ENCODE measurements around the gene HOXB6.

HOXB6 gene

DNA sequence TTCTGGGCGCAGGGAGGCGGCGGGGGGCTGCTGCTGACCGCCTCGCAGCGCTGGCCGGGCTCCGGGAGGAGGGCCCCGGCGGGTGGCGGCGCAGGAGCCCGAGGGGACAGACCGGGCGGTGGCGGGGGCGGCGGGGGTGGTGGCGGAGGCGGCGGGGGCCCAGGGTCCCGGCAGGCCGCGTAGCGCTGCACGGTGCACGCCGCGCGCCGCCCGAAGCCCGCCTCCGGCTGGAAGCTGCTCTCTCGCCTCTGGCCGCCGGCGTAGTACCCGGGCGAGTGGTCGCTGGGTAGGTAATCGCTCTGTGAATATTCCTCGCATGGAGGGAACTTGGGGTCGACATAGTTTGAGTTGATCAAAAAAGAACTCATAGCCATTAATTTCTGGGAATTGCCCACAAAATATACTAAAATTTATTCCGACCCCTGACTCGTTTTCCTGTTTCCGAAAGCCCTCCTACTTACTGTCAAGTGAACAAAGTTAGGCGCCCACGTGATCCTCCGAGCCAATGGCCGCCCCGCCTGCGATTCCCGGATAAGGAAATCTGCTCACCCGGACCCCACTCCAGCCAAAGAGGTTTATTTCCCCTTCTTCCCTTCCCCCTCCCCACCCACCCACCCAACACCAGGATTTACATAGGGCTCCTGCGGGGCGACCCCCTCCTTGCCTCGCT, 26.7 kb downstream of the HOXB6 start, which contains the start of gene HOXB4:
TSS of gene HOXB4 (minus strand) at position 405 of the 670 bp plus-strand sequence. CDS start at position 374, 31 bp downstream.
- no peak for DNase-seq

DNA sequence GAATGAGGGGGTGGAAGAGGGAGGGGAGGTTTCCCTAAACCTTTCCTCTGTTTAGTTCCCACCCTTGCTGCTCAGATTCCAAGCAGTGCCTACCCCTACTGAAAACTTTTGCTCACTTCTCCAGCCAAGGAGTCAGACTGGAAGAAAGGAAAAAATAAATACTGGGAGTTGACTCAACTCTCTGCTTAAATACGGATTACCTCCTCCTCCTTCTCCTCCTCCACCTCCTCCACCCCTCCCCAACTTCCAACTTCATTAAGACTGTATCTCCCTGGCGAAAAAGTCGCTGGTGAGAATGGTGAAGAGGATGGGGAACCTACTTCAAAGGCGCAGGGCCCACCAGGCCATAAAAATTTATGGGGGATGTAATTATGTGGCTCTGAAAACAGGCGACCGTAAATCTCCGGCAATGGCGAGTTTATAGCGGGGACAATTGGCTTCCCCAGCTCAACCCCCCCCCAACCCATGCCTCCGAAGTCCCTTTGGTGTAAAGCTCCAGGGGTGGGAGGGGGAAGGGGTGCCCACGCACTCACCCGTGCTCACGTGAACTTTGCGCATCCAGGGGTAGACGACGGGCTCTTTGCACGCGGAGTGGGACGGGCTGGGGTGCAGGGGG, 27.3 kb downstream of the HOXB6 start:
- no peak for DNase-seq

DNA sequence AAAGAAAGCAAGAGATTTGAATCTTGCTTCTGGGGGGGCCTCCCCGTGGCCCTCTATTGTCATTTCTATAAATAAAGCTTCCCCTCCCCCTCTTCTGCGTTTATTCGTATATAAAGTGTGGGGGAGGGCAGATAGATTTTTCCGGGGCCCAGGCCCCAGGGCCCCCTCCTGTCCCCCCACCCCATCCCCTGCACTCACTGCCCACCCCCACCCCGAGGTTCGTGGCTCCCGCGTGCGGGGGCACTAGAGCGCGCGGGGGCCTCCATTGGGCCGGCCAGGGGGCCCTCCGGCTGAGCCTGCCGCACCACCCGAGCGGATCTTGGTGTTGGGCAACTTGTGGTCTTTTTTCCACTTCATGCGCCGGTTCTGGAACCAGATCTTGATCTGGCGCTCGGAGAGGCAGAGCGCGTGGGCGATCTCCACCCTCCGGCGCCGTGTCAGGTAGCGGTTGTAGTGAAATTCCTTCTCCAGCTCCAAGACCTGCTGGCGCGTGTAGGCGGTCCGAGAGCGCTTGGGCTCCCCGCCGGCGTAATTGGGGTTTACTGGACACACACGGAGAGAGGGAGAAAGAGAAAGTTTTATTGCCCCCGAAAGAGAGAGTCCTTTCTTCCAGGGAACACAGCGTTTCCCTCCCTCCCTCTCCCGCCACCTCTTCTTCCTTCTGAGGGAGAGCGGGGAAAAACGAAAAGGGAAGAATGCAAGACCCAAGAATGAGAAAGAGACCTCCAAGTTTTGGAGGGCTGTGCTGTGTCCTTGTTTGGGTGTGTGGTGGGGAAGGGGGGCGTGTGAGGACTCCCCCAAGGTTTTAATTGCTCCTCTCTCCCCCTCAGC, 28.1 kb downstream of the HOXB6 start:
- no peak for DNase-seq

DNA sequence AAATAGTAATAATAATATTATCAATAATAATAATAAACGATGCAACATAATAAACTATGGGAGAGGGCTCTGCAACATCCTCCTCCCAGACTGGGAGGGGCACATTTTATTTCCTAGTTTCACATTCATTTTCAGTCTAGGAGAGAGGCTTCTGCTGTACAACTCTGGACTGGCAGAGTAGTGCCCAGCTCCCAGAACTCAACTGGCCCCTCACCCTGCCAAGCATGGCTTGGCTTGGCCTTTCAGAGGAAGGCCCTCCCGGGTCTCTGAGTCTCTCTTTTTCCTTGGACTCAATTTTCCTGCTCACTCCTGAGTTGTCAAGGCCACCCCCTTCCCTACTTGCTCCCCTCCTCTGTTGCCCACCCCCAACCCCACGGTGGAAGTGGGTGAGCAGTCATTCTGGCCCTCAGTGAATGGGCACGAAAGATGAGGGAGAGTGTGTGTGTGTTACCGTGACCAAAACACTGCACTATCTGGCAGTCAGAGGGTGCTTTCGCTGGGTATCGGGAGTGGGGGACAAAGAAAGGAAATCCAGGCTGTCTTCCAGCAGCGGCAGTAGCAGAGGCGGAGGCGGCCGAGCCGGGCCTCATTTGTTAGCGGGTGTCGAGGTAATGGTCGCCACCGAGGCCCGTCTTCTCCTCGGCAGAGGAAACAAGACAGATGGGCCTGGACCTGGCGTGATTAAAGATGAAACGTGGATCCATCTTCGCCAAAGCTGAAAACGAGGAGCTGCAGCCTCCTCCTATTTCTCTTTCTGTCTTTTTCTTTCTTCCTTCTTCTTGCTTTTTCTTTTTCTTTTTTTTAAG, 28.9 kb downstream of the HOXB6 start:
- DNase-seq = no peak

DNA sequence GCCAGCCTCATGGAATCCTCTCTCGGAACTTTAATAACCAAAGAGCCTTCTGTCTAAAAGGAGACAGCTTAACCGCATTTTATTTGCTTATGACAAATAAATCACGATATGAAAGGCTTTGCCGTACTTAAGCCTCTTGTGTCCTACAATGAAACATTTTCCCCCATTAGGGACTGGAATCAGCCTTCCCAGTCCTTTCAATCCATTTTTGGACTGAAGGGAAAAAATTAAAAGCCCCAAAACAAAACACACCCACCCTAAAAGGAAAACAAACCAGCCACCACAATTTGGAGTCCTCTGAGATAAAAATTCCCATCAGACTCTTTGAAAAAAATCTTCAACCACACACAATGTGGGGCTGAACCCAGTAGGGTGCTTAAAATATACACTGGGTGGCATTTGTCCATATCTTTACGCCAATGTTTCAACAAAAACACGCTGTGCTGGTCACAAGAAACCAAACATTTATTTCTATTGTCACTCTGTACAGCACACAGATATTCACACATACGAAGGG, 29.7 kb downstream of the HOXB6 start:
- peak in 1 of 2 experiments; percentile 83 for DNase-seq

DNA sequence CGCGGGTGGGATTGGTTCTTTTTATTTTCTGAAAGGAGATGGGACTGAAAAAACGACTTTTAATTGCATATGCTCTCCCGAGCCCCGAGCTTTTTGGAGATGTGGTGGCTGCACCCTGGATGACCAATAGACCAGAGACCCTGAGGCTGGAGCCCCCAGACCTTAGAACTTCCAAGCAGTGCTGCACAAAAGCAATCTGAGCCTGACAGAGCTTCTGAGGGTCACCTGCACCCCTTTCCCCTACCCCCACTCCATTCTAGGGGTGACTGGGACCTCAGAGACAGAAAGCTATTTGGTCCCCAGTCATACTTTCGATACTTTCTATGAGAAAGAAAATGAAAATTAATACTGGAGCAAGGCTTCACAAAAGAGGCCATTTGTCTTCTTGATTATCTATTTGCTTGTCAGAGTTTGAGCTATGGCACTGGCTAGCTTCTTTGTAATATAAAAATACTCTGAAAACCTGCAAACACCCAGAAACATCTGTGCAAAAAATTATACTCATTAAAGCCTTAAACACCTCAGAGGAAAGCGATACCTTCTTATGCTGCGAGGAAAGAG, 30.2 kb downstream of the HOXB6 start:
- DNase-seq = no peak

DNA sequence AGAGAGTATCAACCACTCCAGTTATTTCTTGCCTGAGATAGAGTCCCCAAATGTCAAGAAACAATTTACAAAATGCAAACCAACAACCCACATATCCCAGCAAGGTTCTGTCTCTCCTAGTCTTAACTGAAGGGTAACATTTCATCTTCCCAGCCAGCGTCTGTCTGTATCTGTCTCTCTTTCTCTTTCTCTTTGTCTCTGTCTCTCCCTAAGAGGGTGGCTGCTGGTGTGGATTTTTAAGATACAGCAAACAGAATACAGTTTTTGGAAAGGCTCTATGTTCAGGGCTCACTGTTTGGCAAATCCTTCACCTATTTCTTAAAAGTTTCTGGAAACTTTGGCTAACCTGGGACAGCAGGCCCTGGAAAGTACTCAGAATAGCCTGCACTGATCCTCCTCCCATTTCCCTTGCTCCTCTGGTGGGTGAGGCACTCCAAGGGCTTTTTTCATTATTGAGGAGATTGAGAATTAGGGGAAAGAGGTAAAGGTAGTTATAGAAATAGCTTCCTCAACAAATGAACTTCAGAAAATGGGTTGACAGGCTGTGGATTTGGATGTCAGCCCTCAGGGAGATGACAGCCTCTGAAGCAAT, 32.9 kb downstream of the HOXB6 start:
- no peak for DNase-seq

DNA sequence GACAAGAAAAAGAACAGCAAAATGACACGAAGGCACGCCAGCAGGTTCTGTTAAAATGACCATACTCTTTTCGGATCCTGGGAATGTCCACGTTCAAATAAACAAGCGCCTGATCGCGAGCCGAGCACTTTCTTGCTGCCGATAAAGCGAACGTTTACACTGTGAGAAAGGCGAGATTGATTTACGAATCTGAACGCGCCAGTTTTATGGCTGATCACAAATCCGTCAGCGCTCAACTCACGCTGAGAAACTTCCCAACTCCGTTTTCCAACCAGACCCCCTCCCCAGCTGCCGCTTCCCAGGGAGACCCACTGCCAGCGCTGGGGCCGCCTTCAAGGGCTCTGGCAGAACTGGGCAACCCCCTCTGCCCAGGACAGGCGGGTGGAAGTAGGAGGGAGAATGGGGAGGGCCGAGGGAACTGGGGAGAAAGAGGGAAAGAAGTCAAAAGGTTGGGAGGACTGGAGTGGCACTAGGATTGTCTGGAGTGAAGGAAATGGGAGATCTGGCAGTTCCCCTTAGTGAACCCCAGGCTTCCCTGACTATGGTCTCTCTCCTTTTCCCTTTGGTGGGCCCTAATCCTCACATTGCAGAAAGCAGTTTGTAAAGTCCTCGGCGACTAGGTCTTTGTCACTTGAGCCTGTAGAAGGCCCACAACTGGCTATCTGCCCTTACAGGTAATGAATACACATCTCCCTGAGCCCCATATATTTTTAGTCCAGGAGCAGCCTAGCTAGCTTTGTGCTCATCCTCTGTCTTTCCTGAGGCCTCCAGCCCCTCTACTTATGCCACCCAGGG, 33.6 kb downstream of the HOXB6 start:
- DNase-seq = no peak

DNA sequence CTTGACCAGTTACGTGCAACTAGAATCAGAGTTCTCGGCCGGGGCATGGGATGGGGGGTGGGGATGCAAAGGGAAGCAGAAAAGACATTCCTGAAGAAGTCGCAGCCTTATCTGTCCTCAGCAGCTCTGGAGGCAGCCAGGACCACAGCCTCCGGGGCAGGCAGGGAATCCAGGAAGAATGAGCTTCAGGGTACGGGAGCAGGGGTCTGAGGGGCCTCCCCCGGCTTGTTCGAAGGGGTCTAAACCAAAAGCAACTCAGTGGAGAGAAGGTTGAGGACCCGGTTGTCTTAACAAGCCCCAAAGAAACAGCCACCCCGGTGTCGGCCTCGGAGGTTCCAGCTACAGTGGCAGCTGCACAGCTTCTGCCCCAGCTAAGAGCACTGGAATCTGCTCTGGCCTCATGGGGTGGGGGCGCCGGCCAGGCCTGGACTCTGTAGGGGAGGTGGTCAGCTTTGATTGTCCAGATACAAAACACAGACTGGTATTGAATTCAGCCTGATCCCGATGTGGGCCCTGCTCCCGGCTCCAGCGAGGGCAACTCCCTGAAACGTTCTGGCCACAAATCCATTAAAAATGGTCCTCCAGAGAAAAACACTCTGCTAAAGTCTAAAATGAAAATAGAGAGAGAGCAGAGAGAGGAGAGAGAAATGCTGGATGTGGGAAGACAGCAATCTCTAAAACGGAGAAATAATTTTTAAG, 34.3 kb downstream of the HOXB6 start:
- no peak for DNase-seq

DNA sequence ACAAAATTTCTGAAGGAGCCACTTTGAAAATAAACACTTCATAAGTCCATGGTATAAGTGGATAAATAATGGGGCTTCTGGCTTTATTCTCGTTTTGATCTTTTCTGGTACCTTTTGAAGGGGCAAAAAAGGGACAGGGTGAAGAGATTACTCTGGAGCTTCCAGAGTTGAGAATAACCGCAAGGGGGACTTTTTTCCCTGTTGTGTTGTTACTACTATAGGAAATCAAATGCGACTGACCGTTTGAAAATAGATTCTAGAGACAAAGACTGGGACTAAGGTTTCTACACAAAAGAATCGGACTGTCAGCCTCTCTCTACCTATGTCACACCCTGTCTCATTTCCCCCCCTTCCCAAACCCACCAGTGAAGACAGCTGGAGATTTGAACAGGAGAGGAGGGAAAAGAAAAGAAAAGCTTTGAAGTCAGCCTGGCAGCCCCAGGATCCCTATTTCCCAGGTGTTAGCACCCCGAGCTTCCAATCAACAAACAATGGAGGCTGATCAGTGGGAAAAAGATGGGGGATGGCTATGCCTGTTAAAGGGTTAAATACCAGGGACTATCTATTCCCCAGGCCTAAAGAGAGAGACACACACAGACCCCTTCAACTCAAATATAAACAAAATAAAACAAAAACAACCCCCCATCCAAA, 35.0 kb downstream of the HOXB6 start:
- no peak for DNase-seq

DNA sequence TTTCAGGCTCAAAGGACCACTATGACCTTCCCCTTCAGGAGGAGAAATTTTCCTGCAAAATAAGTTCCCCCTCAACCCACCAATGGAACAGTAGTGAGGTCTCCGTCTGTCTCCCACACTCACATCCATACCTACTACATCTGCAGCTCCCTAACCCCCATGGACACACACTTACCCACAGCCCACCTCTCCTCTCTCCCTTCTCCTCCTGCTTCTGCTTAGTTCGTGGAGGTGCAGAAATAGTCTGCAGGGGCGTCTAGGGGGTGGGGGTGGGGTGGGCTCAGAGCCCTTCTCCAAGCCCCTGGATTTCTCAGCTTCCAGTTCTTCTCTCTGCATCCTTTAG, 35.6 kb downstream of the HOXB6 start:
- DNase-seq = no peak

DNA sequence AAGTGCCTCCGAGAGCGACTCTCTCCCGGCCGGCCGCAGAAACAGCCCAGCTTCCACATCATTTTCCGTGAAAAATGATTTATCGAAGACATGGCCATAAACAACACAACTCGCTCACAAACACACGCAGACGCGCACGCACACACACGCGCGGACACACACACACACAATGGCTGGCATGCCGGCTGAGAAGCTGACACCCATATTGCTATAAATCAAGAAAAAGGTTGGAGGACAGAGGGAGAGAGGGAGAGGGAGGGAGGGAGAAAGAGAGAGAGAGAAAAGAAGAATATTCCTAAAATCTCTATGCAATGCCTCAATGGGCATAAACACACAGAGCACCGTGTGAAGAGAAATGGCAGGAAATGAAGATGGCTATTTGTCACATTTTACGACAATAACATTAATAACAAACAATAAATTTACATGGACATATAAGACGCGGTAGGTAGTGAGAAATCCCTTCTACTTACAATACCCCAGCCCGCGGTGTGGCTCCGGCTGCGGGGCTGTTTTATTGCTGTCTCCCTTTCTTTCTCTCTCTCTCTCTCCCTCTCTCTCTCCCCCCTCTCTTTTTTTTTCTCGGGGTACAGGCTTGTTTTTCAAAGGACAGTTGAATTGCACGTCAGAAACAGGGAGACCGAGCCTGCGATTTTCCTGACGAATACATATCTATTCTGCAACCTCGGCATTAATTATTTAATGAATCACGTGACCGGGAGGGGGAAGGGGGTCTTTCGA, 36.1 kb downstream of the HOXB6 start:
- no peak for DNase-seq

DNA sequence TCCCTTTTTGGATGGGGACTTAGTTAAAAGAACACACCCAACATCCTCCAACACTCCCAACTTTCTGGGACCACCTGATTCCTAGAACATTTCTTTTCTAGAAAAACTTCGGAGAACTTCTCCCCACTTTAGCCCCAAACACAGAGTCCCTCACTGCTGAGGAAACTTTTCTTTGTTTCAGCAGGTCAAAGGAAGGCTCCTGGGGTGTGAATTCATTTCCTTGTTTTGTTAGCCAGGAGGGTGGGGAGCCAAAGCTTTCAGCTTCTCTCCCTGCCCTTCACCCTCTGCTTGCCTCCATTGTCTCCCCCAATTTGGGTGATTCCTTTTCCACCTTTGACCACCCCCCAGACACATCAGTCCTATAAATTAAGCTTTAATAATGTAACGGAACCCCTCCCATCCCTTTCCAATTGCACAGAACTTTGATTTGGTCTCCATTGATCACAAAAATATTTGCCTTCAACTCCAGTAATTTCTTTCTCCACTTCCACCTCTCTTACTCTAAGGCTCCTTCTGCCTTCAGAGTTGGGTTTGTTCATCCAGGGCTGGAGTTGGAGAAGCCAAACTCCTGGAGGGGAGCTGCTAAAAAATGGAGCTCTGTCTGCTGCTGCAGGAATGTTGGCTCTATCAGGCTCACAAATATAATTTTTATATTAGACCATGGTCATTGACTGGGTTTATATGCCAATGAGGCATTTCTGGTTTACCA, 37.0 kb downstream of the HOXB6 start:
- DNase-seq = no peak

DNA sequence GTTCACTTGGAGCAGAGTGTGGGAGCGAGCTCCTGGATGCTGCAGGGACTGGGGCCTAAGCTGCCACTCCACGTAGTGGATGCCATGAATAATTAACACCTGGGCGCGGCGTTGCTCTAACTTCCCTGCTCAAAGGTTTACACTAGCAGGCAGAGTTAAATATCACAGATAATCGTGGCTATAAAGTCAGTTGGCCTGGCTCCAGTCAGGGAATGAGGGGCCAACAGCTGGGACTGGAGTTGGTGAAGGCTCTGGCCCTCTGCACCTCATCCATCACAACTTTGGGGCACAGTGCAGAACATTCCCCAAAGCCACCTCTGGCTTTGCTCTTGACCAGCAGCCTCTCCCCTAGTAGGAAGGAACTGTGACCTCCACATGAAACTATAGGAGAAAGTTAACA, 37.6 kb downstream of the HOXB6 start:
- no peak for DNase-seq

DNA sequence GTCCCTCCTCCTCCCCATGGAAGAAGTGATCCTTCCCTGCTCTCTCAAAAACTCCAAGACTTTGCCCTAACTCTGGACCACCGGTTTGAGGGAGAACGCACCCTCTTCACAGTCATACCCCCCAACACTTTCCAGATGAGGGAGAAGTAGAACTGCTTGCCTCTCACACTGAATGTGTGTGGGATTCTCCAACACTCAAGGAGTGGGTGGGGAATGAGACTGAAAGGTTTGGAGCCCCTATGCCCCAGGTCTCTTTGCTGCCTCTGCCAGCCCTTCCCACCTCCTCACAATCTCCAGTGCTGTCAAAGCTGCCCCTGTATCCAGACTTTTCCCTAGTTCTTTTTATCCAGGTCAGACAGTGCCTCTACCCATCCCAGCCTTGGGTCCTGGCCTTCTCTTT, 38.1 kb downstream of the HOXB6 start:
- DNase-seq = no peak

DNA sequence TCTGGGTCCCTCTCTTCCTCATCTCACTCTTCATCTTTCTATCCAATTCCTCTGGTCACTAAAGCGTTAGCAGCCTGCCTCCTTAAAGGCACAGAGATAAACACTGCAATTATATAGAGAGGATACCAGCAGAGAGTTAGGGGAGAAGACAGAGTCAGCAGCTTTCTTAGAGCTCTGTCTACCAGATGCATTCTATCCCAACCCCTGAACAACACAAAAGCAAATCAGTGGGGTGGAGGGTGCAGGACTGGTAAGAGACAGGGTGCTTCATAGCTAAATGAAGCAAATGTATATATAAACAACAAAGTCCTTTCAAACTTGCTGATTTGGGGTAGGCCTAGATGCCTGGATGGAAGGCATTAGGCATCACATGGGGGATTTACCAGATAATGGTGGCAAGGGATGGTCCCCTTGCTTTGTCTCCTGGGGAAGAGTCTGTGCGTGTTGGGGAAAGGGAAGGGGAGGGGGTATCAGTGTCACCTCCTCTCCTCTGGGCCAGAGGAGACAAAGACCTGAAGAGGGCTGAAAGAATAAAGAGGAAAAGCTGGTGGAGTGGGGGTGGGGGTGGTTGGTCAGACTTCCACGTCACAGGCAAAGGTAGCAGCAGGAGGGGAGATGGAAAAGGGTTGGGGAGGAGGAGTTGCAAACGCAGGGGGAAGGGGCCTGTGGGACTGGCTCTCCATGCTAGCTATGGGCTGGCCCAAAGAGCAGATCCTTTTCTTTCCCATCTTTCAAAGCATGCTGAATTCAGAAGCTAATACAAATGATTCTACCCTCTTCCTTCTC, 38.7 kb downstream of the HOXB6 start:
- no peak for DNase-seq

DNA sequence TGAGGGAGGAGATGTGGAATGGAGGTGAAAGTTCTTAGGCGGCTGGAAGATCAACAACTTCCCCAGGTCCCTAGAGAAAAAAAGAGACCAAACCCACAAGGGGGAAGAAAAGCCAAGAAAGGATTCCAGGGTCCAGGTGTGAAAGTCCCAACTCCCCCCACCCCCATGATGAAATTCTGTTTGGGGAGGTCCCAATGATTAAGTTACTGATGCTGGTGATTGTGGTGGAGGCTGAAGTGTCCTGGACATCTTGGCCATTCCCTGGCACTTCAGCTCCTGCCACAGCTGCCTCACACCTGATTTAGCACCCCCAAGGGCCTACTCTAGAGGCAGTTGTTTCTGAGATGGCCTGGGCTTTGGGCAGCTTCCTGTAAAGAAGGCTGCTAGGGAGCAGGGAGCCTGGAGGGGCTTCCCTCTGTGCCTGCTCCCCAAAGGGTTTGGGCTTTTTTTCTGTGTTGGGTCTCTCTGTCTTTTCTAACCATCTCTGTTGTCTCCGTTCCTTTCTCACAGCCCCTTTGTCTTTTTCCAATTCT, 39.7 kb downstream of the HOXB6 start:
- DNase-seq = peak in 1 of 2 experiments; percentile 74

Data from NCI-H187 (cell line).